GM21576 (cell line): Measurements from ENCODE around the gene BRIX1.
A peak's percentile ranks its signal among the peaks of the same experiment; 100 is the strongest.
"Not testable (repeated sequence)": the region's sequence is repeated elsewhere in the genome, so short reads cannot be mapped to it uniquely, and the experiment has no call there.

Source experiments
- ATAC-seq: cut with Tn5 transposase; IDR thresholded peaks from one replicate; pipeline ENCODE4 v1.9.1; 2021; ENCODE audit warnings: mild to moderate bottlenecking, moderate library complexity; ENCODE audit not compliant: unreplicated experiment

Gene BRIX1

GRCh38 chr5:34913072-34913471 is 2.4 kb upstream of the BRIX1 start:
- no peak for ATAC-seq

- peak; percentile 9 for ATAC-seq
Observed at GRCh38 chr5:34914671-34915138, 806 bp upstream of the BRIX1 start.

- ATAC-seq, result peak; percentile 10
Observed at GRCh38 chr5:34915856-34916192, 313 bp downstream of the BRIX1 start.

GRCh38 chr5:34916518-34916917 is 1.0 kb downstream of the BRIX1 start:
- ATAC-seq, result no peak

GRCh38 chr5:34918025-34918424 is 2.5 kb downstream of the BRIX1 start:
- no peak for ATAC-seq

GRCh38 chr5:34919077-34919476 is 3.6 kb downstream of the BRIX1 start:
- ATAC-seq, result no peak

GRCh38 chr5:34923256-34923655 is 7.7 kb downstream of the BRIX1 start:
- not testable (repeated sequence) for ATAC-seq

- ATAC-seq, result peak; percentile 57
Observed at GRCh38 chr5:34923694-34924461, 8.4 kb downstream of the BRIX1 start.

- ATAC-seq, result no peak
Observed at GRCh38 chr5:34924462-34924765, 8.9 kb downstream of the BRIX1 start.

GRCh38 chr5:34926318-34926888 is 10.9 kb downstream of the BRIX1 start:
- ATAC-seq, result no peak

GRCh38 chr5:34927785-34928184 is 12.3 kb downstream of the BRIX1 start:
- no peak for ATAC-seq

- ATAC-seq, result no peak
Observed at GRCh38 chr5:34928267-34928666, 12.8 kb downstream of the BRIX1 start.

- ATAC-seq, result peak; percentile 91
Observed at GRCh38 chr5:34929134-34929719, 13.7 kb downstream of the BRIX1 start, which contains the start of gene DNAJC21. Gene DNAJC21, plus strand, starts transcription at chr5:34929559. Its CDS starts 261 bp downstream, at chr5:34929820.

- ATAC-seq, result peak; percentile 66
Observed at GRCh38 chr5:34929720-34930461, 14.4 kb downstream of the BRIX1 start.

GRCh38 chr5:34930462-34930844 is 14.9 kb downstream of the BRIX1 start:
- no peak for ATAC-seq

- no peak for ATAC-seq
Observed at GRCh38 chr5:34930870-34931269, 15.4 kb downstream of the BRIX1 start.

GRCh38 chr5:34932947-34933346 is 17.4 kb downstream of the BRIX1 start:
- ATAC-seq, result no peak

GRCh38 chr5:34941936-34942335 is 26.4 kb downstream of the BRIX1 start:
- no peak for ATAC-seq

GRCh38 chr5:34944044-34944443 is 28.5 kb downstream of the BRIX1 start:
- no peak for ATAC-seq

GRCh38 chr5:34944460-34945047 is 29.0 kb downstream of the BRIX1 start:
- ATAC-seq, result no peak

- no peak for ATAC-seq
Observed at GRCh38 chr5:34957321-34957720, 41.8 kb downstream of the BRIX1 start.
